ENCODE measurements around the gene CCNC.

GRCh38 chr6:99498421-99498820, 70.0 kb downstream of the CCNC start:
- no peak for TF ChIP-seq POLR2A (IDR thresholded peaks at IDR 0.05)
- no peak for TF ChIP-seq CTCF (IDR thresholded peaks at IDR 0.05)
